ENCODE data around the gene STIM1. TPM values are rescaled to one million over a fixed set of nuclear protein-coding genes. Genes with fewer than 3 reads are reported as not detected.
A peak's percentile ranks its signal among the peaks of the same experiment; 100 is the strongest.

The STIM1 gene
- total and polyA plus RNA-seq, 10 of the 15 experiments (the other 5 are each of a cell fraction or from before 2014, with no cell fraction given), result 8.6 to 57.7 (median 29.3) TPM

DNA sequence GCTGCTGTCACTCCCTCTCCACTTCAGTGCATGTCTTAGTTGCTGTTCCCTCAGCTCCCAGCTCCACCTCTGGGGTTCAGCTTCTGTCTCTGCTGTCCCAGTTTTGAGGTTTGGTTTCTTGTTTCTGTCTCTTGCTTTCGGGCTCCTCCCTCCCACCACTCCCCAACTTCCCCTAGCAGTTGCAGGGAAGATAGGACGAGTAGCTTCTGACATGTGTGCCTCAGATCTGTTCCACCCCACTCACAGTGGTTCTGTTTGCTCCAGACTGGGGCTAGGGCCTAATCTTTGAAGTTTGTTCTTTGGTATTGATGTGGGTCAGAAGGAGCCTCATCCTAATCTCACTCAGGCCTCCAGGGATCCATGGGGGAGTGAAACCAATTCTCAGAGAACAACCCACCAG lies 236.6 kb downstream of the STIM1 start:
- WGBS (ENCODE audit: insufficient coverage, insufficient replicate concordance, low lambda C conversion rate, missing lambda C conversion rate), result 49% methylated on average over 2 of the region's 2 CpGs
- no peak for FAIRE-seq
- H3K4me1 ChIP-seq (ENCODE audit: control insufficient read depth, insufficient read depth, low read length), result peaks cover 8% of the 10 kb centered on the region
- H3K9ac ChIP-seq (ENCODE audit: control insufficient read depth, insufficient read depth, low read length), result peak overlapping the region; percentile 7; the same call in 1 of the 2 replicates
- H3K4me2 ChIP-seq (ENCODE audit: control insufficient read depth, insufficient read depth), result no peak overlapping the region
- BruUV-seq (replicated peaks), result no TSS peak
- no peaks in the 10 kb centered on the region for H3K27me3 ChIP-seq (replicated peaks in 1 of 2; ENCODE audit: control insufficient read depth in 2 of 2, insufficient read depth in 2 of 2, low read length in 1 of 2)
- peaks cover 5 to 11% of the 10 kb centered on the region in 2 experiments; a peak in 2 of 4 replicates for H3K36me3 ChIP-seq (ENCODE audit: control insufficient read depth in 2 of 2, insufficient read depth in 2 of 2, low read length in 1 of 2)
- H3K9me3 ChIP-seq (replicated peaks; ENCODE audit: control insufficient read depth, insufficient read depth, low read length), result no peaks in the 10 kb centered on the region
- POLR2A ChIA-PET, result no interaction called here
- in situ Hi-C loops (cut with MboI), result no loop called here
- H4K20me1 ChIP-seq (ENCODE audit: control insufficient read depth, insufficient read depth), result no peaks in the 10 kb centered on the region
- no peak for ATAC-seq
- no peak overlapping the region for H3K4me3 ChIP-seq
- H3K27ac ChIP-seq (ENCODE audit: control insufficient read depth, insufficient read depth), result peak overlapping the region; percentile 48
- no peak for DNase-seq (ENCODE audit: low read depth, low spot score)
- CTCF ChIA-PET, result interaction anchor here (0.9 kb wide), 1 partner anchor 19 kb away, joined by 6 read pairs; no protein-coding TSS in a partner anchor
- H2AFZ ChIP-seq (ENCODE audit: control insufficient read depth, low read depth, low read length), result no peak overlapping the region
- peaks cover 30% of the 10 kb centered on the region for H3K79me2 ChIP-seq (ENCODE audit: control insufficient read depth, insufficient read depth, low read length)
- RAD21 ChIA-PET (ENCODE audit: unreplicated experiment), result no interaction called here
- intact Hi-C loops (cut with micrococcal nuclease; ENCODE audit: unreplicated experiment), result no loop called here
- no peak for TF ChIP-seq MYB (IDR thresholded peaks at IDR 0.05; ENCODE audit: borderline replicate concordance, low read depth, low read length)
- TF ChIP-seq, protein P1, sequence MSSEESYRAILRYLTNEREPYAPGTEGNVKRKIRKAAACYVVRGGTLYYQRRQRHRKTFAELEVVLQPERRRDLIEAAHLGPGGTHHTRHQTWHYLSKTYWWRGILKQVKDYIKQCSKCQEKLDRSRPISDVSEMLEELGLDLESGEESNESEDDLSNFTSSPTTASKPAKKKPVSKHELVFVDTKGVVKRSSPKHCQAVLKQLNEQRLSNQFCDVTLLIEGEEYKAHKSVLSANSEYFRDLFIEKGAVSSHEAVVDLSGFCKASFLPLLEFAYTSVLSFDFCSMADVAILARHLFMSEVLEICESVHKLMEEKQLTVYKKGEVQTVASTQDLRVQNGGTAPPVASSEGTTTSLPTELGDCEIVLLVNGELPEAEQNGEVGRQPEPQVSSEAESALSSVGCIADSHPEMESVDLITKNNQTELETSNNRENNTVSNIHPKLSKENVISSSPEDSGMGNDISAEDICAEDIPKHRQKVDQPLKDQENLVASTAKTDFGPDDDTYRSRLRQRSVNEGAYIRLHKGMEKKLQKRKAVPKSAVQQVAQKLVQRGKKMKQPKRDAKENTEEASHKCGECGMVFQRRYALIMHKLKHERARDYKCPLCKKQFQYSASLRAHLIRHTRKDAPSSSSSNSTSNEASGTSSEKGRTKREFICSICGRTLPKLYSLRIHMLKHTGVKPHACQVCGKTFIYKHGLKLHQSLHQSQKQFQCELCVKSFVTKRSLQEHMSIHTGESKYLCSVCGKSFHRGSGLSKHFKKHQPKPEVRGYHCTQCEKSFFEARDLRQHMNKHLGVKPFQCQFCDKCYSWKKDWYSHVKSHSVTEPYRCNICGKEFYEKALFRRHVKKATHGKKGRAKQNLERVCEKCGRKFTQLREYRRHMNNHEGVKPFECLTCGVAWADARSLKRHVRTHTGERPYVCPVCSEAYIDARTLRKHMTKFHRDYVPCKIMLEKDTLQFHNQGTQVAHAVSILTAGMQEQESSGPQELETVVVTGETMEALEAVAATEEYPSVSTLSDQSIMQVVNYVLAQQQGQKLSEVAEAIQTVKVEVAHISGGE (CRISPR knock-in tag; IDR thresholded peaks at IDR 0.05), result peak; percentile 53; the same call in 1 of the 2 replicates
- SMC1A ChIA-PET (ENCODE audit: uncharacterized antibody, unreplicated experiment), result no interaction called here

Data from GM12878 (cell line).